MM.1S (cell line): ENCODE results near the gene LIG3.

Experiments
- CTCF ChIP-seq: fragments of 300-600 bp; sonication (generic); IDR thresholded peaks from 2 replicates; pipeline ENCODE4 v1.5.1; 2016; ENCODE audit warnings: antibody characterized with exemption, low read length, mixed read lengths
- EZH2 ChIP-seq: fragments of 300-600 bp; sonication (generic); optimal IDR thresholded peaks from 2 replicates; pipeline ENCODE3; 2017; ENCODE audit warnings: low read depth, mild to moderate bottlenecking, antibody characterized with exemption, low read length, mixed read lengths
- EZH2phosphoT487 ChIP-seq: fragments of 300-600 bp; sonication (generic); IDR thresholded peaks from 2 replicates; pipeline ENCODE4 v1.6.1; 2018; ENCODE audit warnings: antibody characterized with exemption, low read length

- no peak for TF ChIP-seq CTCF
- TF ChIP-seq EZH2phosphoT487, result no peak
- no peak for TF ChIP-seq EZH2
Observed at GRCh38 chr17:35046740-35047283, 66.5 kb downstream of the LIG3 start.
